ENCODE results near the gene LFNG.

- TF ChIP-seq POLR2AphosphoS5 (IDR thresholded peaks at IDR 0.05), result no peak
- TF ChIP-seq CTCF (IDR thresholded peaks at IDR 0.05), result no peak
- TF ChIP-seq POLR2A (IDR thresholded peaks at IDR 0.05), result no peak
Measured at GRCh38 chr7:2513702-2514101, 5.9 kb upstream of the LFNG start.
